Measurements from ENCODE around the gene KLHL7. TPM values are rescaled to one million over a fixed set of nuclear protein-coding genes. Genes with fewer than 3 reads are reported as not detected.

The KLHL7 gene
- polyA plus RNA-seq, 2 of the 4 experiments (the other 2 are of a cell fraction), result 23.3 to 45.4 TPM

GRCh38 chr7:23105644-23106056, at the start of gene KLHL7 (continued):
- TF ChIP-seq BHLHE40 (IDR thresholded peaks at IDR 0.05; ENCODE audit: low read depth, low read length) (no peak), CBX2 (IDR thresholded peaks at IDR 0.05; ENCODE audit: borderline replicate concordance, low read depth) (no peak), ZNF302 (CRISPR knock-in tag; IDR thresholded peaks at IDR 0.05) (no peak), REST (IDR thresholded peaks at IDR 0.05) (peak; percentile 12; the same call in 1 of the 2 replicates), EHF (CRISPR knock-in tag; IDR thresholded peaks at IDR 0.05) (no peak), ESRRA (IDR thresholded peaks at IDR 0.05; ENCODE audit: borderline replicate concordance, low read length) (no peak), RFX5 (IDR thresholded peaks at IDR 0.05) (no peak), POLR2AphosphoS2 (conservative IDR thresholded peaks at IDR 0.05; ENCODE audit: low read length) (no peak), TP53 (CRISPR knock-in tag; IDR thresholded peaks at IDR 0.05) (no peak), CHD4 (IDR thresholded peaks at IDR 0.05; ENCODE audit: borderline replicate concordance) (no peak), MAZ (IDR thresholded peaks at IDR 0.05; ENCODE audit: borderline replicate concordance, low read depth, low read length) (no peak), HMGXB4 (CRISPR knock-in tag; IDR thresholded peaks at IDR 0.05; ENCODE audit: borderline replicate concordance) (no peak), RNF2 (IDR thresholded peaks at IDR 0.05; ENCODE audit: borderline replicate concordance, low read depth) (no peak), CEBPB (IDR thresholded peaks at IDR 0.05) (no peak), TFCP2L1 (CRISPR knock-in tag; IDR thresholded peaks at IDR 0.05) (no peak), NPAS2 (CRISPR knock-in tag; IDR thresholded peaks at IDR 0.05; ENCODE audit: borderline replicate concordance) (no peak), JUNB (IDR thresholded peaks at IDR 0.05) (no peak), HOXA7 (CRISPR knock-in tag; IDR thresholded peaks at IDR 0.05) (no peak), CHD2 (IDR thresholded peaks at IDR 0.05; ENCODE audit: low read length, partially characterized antibody) (no peak), USF2 (IDR thresholded peaks at IDR 0.05) (no peak), HES2 (IDR thresholded peaks at IDR 0.05) (no peak)

- Histone ChIP-seq H3K4me3 (no peak overlapping the region), H3K4me1 (peaks cover 3% of the 10 kb centered on the region; the same call in 1 of the 3 replicates), H3K9me3 (no peaks in the 10 kb centered on the region), H3K27ac (no peak overlapping the region), H3K4me2 (no peak overlapping the region)
- ATAC-seq, result no peak
- TF ChIP-seq RAD21 (conservative IDR thresholded peaks at IDR 0.05 in 1 of 2, IDR thresholded peaks at IDR 0.05 in 1 of 2) (no peak), NFE2L2 (conservative IDR thresholded peaks at IDR 0.05; ENCODE audit: low read length) (no peak)
- DNase-seq (ENCODE audit: low read depth in 1 of 2, low spot score in 1 of 2), result no peak
- peak; percentile 51 for FAIRE-seq
- CTCF ChIA-PET, result interaction anchor here (1.6 to 6.5 kb wide), 6 partner anchors 15 to 503 kb away, joined by 5 to 101 read pairs (median 18); partner anchors contain the start of gene IL6
- 41% methylated on average over 6 of the region's 6 CpGs for WGBS (ENCODE audit: missing lambda C conversion rate)
- POLR2A ChIA-PET, result no interaction called here
Observed at GRCh38 chr7:23058408-23059096, 47.0 kb upstream of the KLHL7 start.
